GM12878 (cell line): ENCODE measurements around the gene LILRB4.

Source experiments
- CBFB ChIP-seq: IDR thresholded peaks from 2 replicates; pipeline ENCODE4 v1.6.1; 2016; ENCODE audit warnings: antibody characterized with exemption, low read depth
- HCFC1 ChIP-seq: fragments of 150-350 bp; IDR thresholded peaks from 2 replicates; pipeline ENCODE4 v1.6.1; 2014; ENCODE audit warnings: low read length
- MXI1 ChIP-seq: fragments of 150-350 bp; IDR thresholded peaks from 2 replicates; pipeline ENCODE4 v1.6.1; 2011; ENCODE audit warnings: low read depth, mild to moderate bottlenecking, inconsistent platforms, low read length, improper control_type of control experiment
- PAX5 ChIP-seq: IDR thresholded peaks from 2 replicates; pipeline ENCODE4 v1.6.1; 2011; ENCODE audit warnings: low read depth, low read length, borderline replicate concordance
- POLR2AphosphoS5 ChIP-seq: IDR thresholded peaks from 2 replicates; pipeline ENCODE4 v1.6.1; 2011; ENCODE audit warnings: mild to moderate bottlenecking, low read length, inconsistent platforms
- RFX5 ChIP-seq: IDR thresholded peaks from 2 replicates; pipeline ENCODE4 v1.6.1; 2011; ENCODE audit warnings: low read depth, low read length, improper control_type of control experiment
- SMC3 ChIP-seq: IDR thresholded peaks from 2 replicates; pipeline ENCODE4 v1.6.1; 2011; ENCODE audit warnings: low read length, improper control_type of control experiment, borderline replicate concordance
- ZBED1 ChIP-seq: IDR thresholded peaks from 2 replicates; pipeline ENCODE4 v1.6.1; 2016; ENCODE audit warnings: borderline replicate concordance
- TF ChIP-seq, protein P1 (sequence below), 3 experiments: IDR thresholded peaks in 2 of 3; conservative IDR thresholded peaks in 1 of 3; 2 replicates each; pipeline ENCODE4 v1.5.1; 2011; ENCODE audit warnings: low read depth in 3 of 3, low read length in 3 of 3, mild to moderate bottlenecking in 3 of 3, control low read depth in 2 of 3, moderate library complexity in 2 of 3, inconsistent platforms in 1 of 3, mixed read lengths in 1 of 3; ENCODE audit not compliant: control insufficient read depth in 2 of 3, insufficient read depth in 1 of 3; ENCODE audit errors: extremely low read depth in 1 of 3
- TF ChIP-seq, protein P2 (sequence below): IDR thresholded peaks from 2 replicates; pipeline ENCODE4 v1.6.1; 2012; ENCODE audit warnings: low read depth, low read length, improper control_type of control experiment
- TF ChIP-seq, protein P3 (sequence below): fragments of 450-650 bp; IDR thresholded peaks from 2 replicates; pipeline ENCODE4 v1.6.1; 2017; ENCODE audit warnings: mild to moderate bottlenecking

DNA sequence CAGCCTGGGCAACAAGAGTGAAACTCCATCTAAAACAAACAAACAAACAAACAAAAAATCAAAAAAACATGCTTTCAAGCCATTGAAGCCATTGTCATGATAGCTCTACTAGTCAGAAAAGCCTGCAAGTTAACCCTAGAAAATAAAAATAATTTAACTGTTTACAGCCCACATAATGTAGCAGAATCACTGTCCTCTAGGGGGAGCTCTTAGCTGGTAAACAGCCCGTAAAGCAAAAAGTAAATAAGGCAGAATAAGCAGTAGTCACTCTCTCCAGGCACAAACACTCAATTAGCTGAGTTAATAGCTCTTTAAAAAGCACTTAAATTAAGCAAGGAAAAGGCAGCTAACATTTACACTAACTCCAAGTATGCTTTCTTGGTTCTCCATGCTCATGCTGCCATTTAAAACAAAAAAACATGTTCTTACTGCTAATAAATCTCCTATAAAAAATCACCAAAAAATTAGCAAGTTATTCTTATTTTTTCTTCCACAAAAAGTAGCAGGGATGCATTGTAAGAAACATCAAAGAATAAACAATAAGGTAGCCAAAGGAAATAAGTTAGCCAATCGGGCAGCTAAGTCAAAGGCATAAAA lies 11.3 kb downstream of the LILRB4 start:
- TF ChIP-seq, protein P1, sequence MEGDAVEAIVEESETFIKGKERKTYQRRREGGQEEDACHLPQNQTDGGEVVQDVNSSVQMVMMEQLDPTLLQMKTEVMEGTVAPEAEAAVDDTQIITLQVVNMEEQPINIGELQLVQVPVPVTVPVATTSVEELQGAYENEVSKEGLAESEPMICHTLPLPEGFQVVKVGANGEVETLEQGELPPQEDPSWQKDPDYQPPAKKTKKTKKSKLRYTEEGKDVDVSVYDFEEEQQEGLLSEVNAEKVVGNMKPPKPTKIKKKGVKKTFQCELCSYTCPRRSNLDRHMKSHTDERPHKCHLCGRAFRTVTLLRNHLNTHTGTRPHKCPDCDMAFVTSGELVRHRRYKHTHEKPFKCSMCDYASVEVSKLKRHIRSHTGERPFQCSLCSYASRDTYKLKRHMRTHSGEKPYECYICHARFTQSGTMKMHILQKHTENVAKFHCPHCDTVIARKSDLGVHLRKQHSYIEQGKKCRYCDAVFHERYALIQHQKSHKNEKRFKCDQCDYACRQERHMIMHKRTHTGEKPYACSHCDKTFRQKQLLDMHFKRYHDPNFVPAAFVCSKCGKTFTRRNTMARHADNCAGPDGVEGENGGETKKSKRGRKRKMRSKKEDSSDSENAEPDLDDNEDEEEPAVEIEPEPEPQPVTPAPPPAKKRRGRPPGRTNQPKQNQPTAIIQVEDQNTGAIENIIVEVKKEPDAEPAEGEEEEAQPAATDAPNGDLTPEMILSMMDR (IDR thresholded peaks at IDR 0.05 in 2 of 3, conservative IDR thresholded peaks at IDR 0.05 in 1 of 3; ENCODE audit: control insufficient read depth in 2 of 3, extremely low read depth in 1 of 3, insufficient read depth in 1 of 3, low read depth in 3 of 3, low read length in 3 of 3) = peak; percentile 57 to 74 (median 74)
- TF ChIP-seq CBFB (no peak), MXI1 (no peak), PAX5 (no peak), SMC3 (peak; percentile 45; the same call in 1 of the 2 replicates), RFX5 (no peak), ZBED1 (no peak), POLR2AphosphoS5 (no peak), HCFC1 (no peak)
- TF ChIP-seq, protein P2, sequence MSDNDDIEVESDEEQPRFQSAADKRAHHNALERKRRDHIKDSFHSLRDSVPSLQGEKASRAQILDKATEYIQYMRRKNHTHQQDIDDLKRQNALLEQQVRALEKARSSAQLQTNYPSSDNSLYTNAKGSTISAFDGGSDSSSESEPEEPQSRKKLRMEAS = no peak
- TF ChIP-seq, protein P3, sequence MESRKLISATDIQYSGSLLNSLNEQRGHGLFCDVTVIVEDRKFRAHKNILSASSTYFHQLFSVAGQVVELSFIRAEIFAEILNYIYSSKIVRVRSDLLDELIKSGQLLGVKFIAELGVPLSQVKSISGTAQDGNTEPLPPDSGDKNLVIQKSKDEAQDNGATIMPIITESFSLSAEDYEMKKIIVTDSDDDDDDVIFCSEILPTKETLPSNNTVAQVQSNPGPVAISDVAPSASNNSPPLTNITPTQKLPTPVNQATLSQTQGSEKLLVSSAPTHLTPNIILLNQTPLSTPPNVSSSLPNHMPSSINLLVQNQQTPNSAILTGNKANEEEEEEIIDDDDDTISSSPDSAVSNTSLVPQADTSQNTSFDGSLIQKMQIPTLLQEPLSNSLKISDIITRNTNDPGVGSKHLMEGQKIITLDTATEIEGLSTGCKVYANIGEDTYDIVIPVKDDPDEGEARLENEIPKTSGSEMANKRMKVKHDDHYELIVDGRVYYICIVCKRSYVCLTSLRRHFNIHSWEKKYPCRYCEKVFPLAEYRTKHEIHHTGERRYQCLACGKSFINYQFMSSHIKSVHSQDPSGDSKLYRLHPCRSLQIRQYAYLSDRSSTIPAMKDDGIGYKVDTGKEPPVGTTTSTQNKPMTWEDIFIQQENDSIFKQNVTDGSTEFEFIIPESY = no peak
